Measurements from ENCODE around the gene BLM. TPM values are rescaled to one million over a fixed set of nuclear protein-coding genes. Genes with fewer than 3 reads are reported as not detected.

The BLM gene
- total RNA-seq, 2 experiments from 2014 or later = 47.8 to 49.8 TPM

DNA sequence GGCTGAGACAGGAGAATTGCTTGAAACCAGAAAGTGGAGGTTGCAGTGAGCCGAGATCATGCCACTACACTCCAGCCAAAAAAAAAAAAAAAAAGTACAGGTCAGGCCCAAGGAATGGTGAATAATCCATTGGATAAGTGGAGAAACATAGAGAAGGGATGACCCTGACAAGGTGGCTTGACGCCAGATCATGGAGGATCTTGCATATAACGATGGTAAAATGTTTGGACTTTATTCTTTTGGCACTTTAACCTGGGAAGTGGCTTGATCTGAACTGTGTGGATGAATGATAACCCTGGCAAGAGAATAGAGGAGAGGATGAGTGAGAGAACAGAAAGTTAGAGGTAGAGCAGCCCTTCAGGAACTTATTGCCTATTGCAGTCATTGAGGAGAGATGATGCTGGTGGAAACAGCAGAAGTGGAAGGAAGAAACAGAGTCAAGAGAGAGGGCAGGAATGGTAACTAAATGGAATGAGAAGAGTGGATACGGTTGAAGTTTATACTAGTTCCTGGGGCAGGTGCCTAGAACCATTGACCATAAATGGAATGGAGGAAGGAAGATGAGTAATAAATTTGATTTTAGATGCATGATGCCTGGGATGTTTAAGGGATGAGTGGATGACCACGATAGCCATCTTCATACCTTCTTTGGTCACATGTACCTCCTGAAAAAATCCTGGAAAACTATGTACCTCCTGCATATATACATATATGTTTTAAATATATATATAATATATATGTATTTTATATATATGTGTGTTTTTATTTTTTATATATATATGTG lies 57.8 kb downstream of the BLM start:
- no peak overlapping the region for H3K27ac Mint-ChIP-seq
- H3K4me1 Mint-ChIP-seq = peaks cover 2% of the 10 kb centered on the region
- H3K27me3 Mint-ChIP-seq = no peaks in the 10 kb centered on the region
- peaks cover 1% of the 10 kb centered on the region for H3K9me3 Mint-ChIP-seq
- DNase-seq = no peak
- H3K4me3 Mint-ChIP-seq = no peak overlapping the region
- peaks cover 32% of the 10 kb centered on the region for H3K36me3 Mint-ChIP-seq

GRCh38 chr15:90780916-90781315 lies 63.8 kb downstream of the BLM start:
- Mint-ChIP-seq H3K27me3 (no peaks in the 10 kb centered on the region), H3K36me3 (peaks cover 41% of the 10 kb centered on the region), H3K4me1 (peaks cover 11% of the 10 kb centered on the region), H3K27ac (peak overlapping the region; percentile 27), H3K4me3 (no peak overlapping the region), H3K9me3 (peaks cover 3% of the 10 kb centered on the region)
- DNase-seq = no peak

GRCh38 chr15:90782442-90782841 lies 65.3 kb downstream of the BLM start:
- DNase-seq = no peak
- Mint-ChIP-seq H3K4me1 (peaks cover 11% of the 10 kb centered on the region), H3K27ac (no peak overlapping the region), H3K27me3 (no peaks in the 10 kb centered on the region), H3K36me3 (peaks cover 34% of the 10 kb centered on the region), H3K9me3 (peaks cover 3% of the 10 kb centered on the region), H3K4me3 (no peak overlapping the region)

DNA sequence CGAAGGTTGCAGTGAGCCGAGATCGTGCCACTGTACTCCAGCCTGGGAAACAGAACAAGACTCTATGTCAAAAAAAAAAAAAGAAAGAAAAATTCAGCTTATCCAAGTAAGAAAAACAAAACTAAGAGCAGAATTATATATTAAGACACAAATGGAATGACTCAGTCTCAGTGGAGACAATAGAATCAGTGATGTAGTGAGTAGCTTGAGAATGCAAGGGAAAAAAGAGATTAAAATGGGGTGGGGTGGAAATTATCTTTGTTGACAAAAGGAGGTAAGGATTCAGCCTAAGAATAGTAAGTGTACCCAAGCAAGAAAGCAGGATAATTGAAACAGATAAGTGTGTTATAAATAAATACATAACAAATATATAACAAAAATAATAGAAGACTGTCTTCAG lies 70.7 kb downstream of the BLM start:
- Mint-ChIP-seq H3K27me3 (no peaks in the 10 kb centered on the region), H3K9me3 (no peaks in the 10 kb centered on the region), H3K36me3 (peaks cover 20% of the 10 kb centered on the region), H3K4me1 (no peaks in the 10 kb centered on the region), H3K27ac (no peak overlapping the region), H3K4me3 (no peak overlapping the region)
- DNase-seq = no peak

DNA sequence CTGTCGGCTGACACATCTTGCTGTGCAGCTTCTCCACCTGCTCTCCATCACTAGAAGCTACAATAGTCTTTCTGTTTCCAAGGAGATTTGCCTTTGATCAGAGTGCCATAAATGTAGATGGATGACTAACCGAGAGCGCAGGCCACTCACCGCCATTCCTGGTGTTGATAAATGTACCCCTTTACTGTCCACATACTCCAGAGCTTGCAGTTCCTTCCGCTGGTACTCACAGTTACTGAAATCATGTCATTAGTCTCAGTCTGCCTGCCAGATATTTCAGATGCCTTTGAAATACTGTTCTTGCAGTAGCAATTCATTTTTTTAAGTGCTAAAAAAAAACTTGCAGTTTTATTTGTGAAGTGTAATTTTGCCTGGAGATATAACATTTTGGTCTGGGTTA lies 72.3 kb downstream of the BLM start:
- DNase-seq = no peak
- peaks cover 27% of the 10 kb centered on the region for H3K36me3 Mint-ChIP-seq
- H3K4me1 Mint-ChIP-seq = no peaks in the 10 kb centered on the region
- no peak overlapping the region for H3K4me3 Mint-ChIP-seq
- no peaks in the 10 kb centered on the region for H3K27me3 Mint-ChIP-seq
- H3K27ac Mint-ChIP-seq = no peak overlapping the region
- no peaks in the 10 kb centered on the region for H3K9me3 Mint-ChIP-seq

GRCh38 chr15:90790057-90790456 lies 72.9 kb downstream of the BLM start:
- Mint-ChIP-seq H3K36me3 (peaks cover 28% of the 10 kb centered on the region), H3K4me3 (no peak overlapping the region), H3K4me1 (no peaks in the 10 kb centered on the region), H3K27ac (no peak overlapping the region), H3K9me3 (no peaks in the 10 kb centered on the region), H3K27me3 (no peaks in the 10 kb centered on the region)
- no peak for DNase-seq

GRCh38 chr15:90790561-90790960 lies 73.4 kb downstream of the BLM start:
- Mint-ChIP-seq H3K9me3 (no peaks in the 10 kb centered on the region), H3K4me1 (no peaks in the 10 kb centered on the region), H3K27me3 (no peaks in the 10 kb centered on the region), H3K36me3 (peaks cover 26% of the 10 kb centered on the region), H3K4me3 (no peak overlapping the region), H3K27ac (no peak overlapping the region)
- DNase-seq = no peak

DNA sequence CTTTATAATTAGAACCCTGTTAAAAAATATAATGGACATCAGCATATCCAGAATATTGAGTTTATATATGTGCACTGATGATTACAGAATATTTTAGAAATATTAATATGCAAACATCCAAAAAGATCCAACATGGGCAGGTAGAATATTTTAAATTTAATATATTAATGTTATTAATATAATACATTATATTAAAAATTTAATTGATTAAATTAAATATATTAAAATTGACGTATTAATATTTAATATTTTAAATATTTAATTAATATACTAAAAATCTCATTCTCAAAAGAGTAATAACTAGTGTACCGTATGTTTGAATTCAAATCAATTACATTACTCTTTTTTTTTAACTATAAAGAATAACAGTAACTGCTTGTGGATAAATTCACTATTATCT lies 77.4 kb downstream of the BLM start:
- Mint-ChIP-seq H3K4me1 (no peaks in the 10 kb centered on the region), H3K36me3 (peaks cover 33% of the 10 kb centered on the region)

DNA sequence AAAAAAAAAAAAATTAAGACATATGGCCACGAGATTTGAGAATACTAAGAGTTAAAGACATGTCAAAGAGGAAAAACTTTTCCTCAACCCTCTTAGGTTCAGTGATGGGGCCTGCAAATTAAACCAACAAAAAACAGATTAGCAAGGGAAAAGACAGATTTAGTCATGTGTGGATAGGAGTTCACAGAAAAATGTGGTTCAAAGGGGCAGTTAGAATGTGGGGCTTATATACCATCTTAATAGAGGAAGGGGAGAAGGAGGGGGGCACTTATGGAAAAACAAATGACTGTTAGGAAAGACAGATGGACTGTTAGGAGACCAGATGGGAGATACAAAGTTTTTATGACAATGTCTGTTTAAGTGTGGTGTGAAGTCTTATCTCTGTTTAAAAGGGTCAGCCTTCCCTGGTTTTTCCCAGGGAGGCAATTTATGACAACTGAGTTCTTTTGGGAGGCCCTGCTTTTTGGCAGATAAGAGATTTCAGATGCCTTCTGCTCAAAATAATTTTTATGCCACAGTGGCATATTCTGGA lies 82.6 kb downstream of the BLM start:
- Mint-ChIP-seq H3K4me3 (no peak overlapping the region), H3K27me3 (no peaks in the 10 kb centered on the region), H3K9me3 (no peaks in the 10 kb centered on the region), H3K4me1 (no peaks in the 10 kb centered on the region), H3K36me3 (peaks cover 27% of the 10 kb centered on the region), H3K27ac (no peak overlapping the region)
- no peak for DNase-seq

More for the DNA sequence above, 77.4 kb downstream of the BLM start:
- no peaks in the 10 kb centered on the region for H3K9me3 Mint-ChIP-seq
- no peak overlapping the region for H3K4me3 Mint-ChIP-seq
- no peaks in the 10 kb centered on the region for H3K27me3 Mint-ChIP-seq
- no peak overlapping the region for H3K27ac Mint-ChIP-seq
- no peak for DNase-seq

DNA sequence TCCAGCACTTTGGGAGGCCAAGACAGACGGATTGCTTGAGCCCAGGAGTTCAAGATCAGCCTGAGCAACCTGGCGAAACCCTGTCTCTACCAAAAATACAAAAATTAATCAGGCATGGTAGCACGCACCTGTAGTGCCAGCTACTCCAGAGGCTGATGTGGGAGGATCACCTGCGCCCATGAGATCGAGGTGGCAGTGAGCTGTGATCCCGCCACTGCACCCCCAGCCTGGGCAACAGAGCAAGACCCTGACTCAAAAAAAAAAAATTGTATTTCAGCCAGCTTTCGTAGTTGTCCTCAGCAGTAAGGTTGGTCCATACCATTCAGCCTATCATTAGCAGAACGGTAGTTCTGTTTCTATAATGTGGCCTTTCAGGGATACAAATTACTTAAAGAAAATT lies 84.7 kb downstream of the BLM start:
- Mint-ChIP-seq H3K27ac (no peak overlapping the region), H3K27me3 (no peaks in the 10 kb centered on the region), H3K36me3 (peaks cover 15% of the 10 kb centered on the region), H3K4me3 (no peak overlapping the region), H3K9me3 (no peaks in the 10 kb centered on the region), H3K4me1 (no peaks in the 10 kb centered on the region)
- DNase-seq = no peak

GRCh38 chr15:90807074-90807785 lies 90.1 kb downstream of the BLM start:
- Mint-ChIP-seq H3K9me3 (no peaks in the 10 kb centered on the region), H3K4me3 (no peak overlapping the region), H3K27me3 (no peaks in the 10 kb centered on the region), H3K4me1 (peaks cover 3% of the 10 kb centered on the region), H3K27ac (no peak overlapping the region), H3K36me3 (peaks cover 32% of the 10 kb centered on the region)
- DNase-seq = no peak

GRCh38 chr15:90807786-90808086 lies 90.6 kb downstream of the BLM start:
- no peak overlapping the region for H3K27ac Mint-ChIP-seq
- no peak for DNase-seq
- no peaks in the 10 kb centered on the region for H3K9me3 Mint-ChIP-seq
- H3K36me3 Mint-ChIP-seq = peaks cover 37% of the 10 kb centered on the region
- no peak overlapping the region for H3K4me3 Mint-ChIP-seq
- no peaks in the 10 kb centered on the region for H3K27me3 Mint-ChIP-seq
- H3K4me1 Mint-ChIP-seq = peaks cover 8% of the 10 kb centered on the region

GRCh38 chr15:90808517-90809235 lies 91.5 kb downstream of the BLM start:
- peaks cover 43% of the 10 kb centered on the region for H3K36me3 Mint-ChIP-seq

GRCh38 chr15:90809536-90809935 lies 92.4 kb downstream of the BLM start:
- Mint-ChIP-seq H3K9me3 (no peaks in the 10 kb centered on the region), H3K36me3 (peaks cover 42% of the 10 kb centered on the region), H3K4me3 (no peak overlapping the region), H3K27ac (no peak overlapping the region), H3K4me1 (peaks cover 12% of the 10 kb centered on the region), H3K27me3 (no peaks in the 10 kb centered on the region)
- no peak for DNase-seq

More at GRCh38 chr15:90808517-90809235, 91.5 kb downstream of the BLM start:
- H3K27me3 Mint-ChIP-seq = no peaks in the 10 kb centered on the region
- DNase-seq = no peak
- H3K9me3 Mint-ChIP-seq = no peaks in the 10 kb centered on the region
- H3K27ac Mint-ChIP-seq = no peak overlapping the region
- H3K4me3 Mint-ChIP-seq = no peak overlapping the region
- H3K4me1 Mint-ChIP-seq = peaks cover 9% of the 10 kb centered on the region

GRCh38 chr15:90810354-90810753 lies 93.2 kb downstream of the BLM start:
- H3K4me3 Mint-ChIP-seq = no peak overlapping the region
- no peaks in the 10 kb centered on the region for H3K27me3 Mint-ChIP-seq
- H3K4me1 Mint-ChIP-seq = peaks cover 15% of the 10 kb centered on the region
- peaks cover 45% of the 10 kb centered on the region for H3K36me3 Mint-ChIP-seq
- H3K27ac Mint-ChIP-seq = no peak overlapping the region
- H3K9me3 Mint-ChIP-seq = no peaks in the 10 kb centered on the region
- no peak for DNase-seq
